H1 (cell line): Measurements from ENCODE around the gene SPAAR. TPM values are rescaled to one million over a fixed set of nuclear protein-coding genes. Genes with fewer than 3 reads are reported as not detected.
"Not testable (repeated sequence)": the region's sequence is repeated elsewhere in the genome, so short reads cannot be mapped to it uniquely, and the experiment has no call there.

Source experiments
- CTCF ChIA-PET: fragments of 300-600 bp; sonication (Branson Sonifier 250); formaldehyde crosslinking; loops from one replicate; lab custom pipeline; 2021; ENCODE audit not compliant: partially characterized antibody; lab: Charles Lee
- POLR2A ChIA-PET: fragments of 300-600 bp; sonication (Branson Sonifier 250); formaldehyde crosslinking; loops from one replicate; lab custom pipeline; 2021; ENCODE audit warnings: inconsistent platforms; ENCODE audit not compliant: partially characterized antibody; lab: Charles Lee
- DNase-seq, 2 experiments: peaks; one replicate each; pipeline versions ENCODE4 v3.0.0 to v3.0.0-alpha.2; 2010 to 2022; ENCODE audit warnings: low spot score in 2 of 2, low read depth in 1 of 2, mixed read lengths in 1 of 2
- FAIRE-seq: peaks from 2 replicates; lab custom pipeline; 2011; peaks lifted over from hg19 to GRCh38; lab: Jason Lieb, UNC
- H2AFZ ChIP-seq: 2 replicates; pipeline ENCODE4 v1.8.1; 2012; ENCODE audit warnings: low read length, inconsistent platforms
- H2AK5ac ChIP-seq: 2 replicates; pipeline ENCODE4 v1.6.1; 2013; ENCODE audit warnings: low read depth, low read length
- H2BK120ac ChIP-seq: replicated peaks from 2 replicates; pipeline ENCODE3; 2013; ENCODE audit warnings: low read depth, low read length, inconsistent platforms
- H2BK12ac ChIP-seq: 2 replicates; pipeline ENCODE4 v1.6.1; 2013; ENCODE audit warnings: low read depth, low read length
- H2BK15ac ChIP-seq: 2 replicates; pipeline ENCODE4 v1.6.1; 2013; ENCODE audit warnings: low read length
- H2BK20ac ChIP-seq: 2 replicates; pipeline ENCODE4 v1.6.1; 2013; ENCODE audit warnings: low read length
- H2BK5ac ChIP-seq: 2 replicates; pipeline ENCODE4 v1.6.1; 2013; ENCODE audit warnings: low read depth, low read length
- H3K14ac ChIP-seq: 2 replicates; pipeline ENCODE4 v1.6.1; 2013; ENCODE audit warnings: inconsistent platforms; ENCODE audit not compliant: insufficient read length
- H3K18ac ChIP-seq: 2 replicates; pipeline ENCODE4 v1.6.1; 2013; ENCODE audit warnings: low read length; ENCODE audit errors: extremely low read depth
- H3K23ac ChIP-seq: 2 replicates; pipeline ENCODE4 v1.6.1; 2013; ENCODE audit warnings: inconsistent platforms; ENCODE audit not compliant: insufficient read length
- H3K23me2 ChIP-seq: 2 replicates; pipeline ENCODE4 v1.6.1; 2013; ENCODE audit warnings: low read depth, low read length
- H3K27ac ChIP-seq: 2 replicates; pipeline ENCODE4 v1.6.1; 2011; ENCODE audit warnings: low read depth, low read length, inconsistent platforms
- H3K27me3 ChIP-seq, 4 experiments: replicated peaks in 1 of 4; 1 replicate in 1 of 4; 2 replicates in 3 of 4; pipeline versions ENCODE4 v1.6.1 to v1.8.1; 2011 to 2013; ENCODE audit warnings: low read length in 3 of 4, mild to moderate bottlenecking in 3 of 4, inconsistent platforms in 2 of 4, mixed read lengths in 2 of 4, moderate library complexity in 1 of 4; ENCODE audit not compliant: control insufficient read depth in 3 of 4, insufficient read depth in 3 of 4; ENCODE audit errors: extremely low read depth in 1 of 4
- H3K36me3 ChIP-seq, 4 experiments: 2 replicates each; pipeline versions ENCODE4 v1.6.1 to v1.8.1; 2011 to 2013; ENCODE audit warnings: mild to moderate bottlenecking in 4 of 4, low read length in 3 of 4, moderate library complexity in 2 of 4, control low read depth in 1 of 4, inconsistent platforms in 1 of 4; ENCODE audit not compliant: insufficient read depth in 4 of 4, control insufficient read depth in 2 of 4
- H3K4ac ChIP-seq: replicated peaks from 2 replicates; pipeline ENCODE3; 2013; ENCODE audit warnings: low read length, low read depth, mixed read lengths, inconsistent platforms; ENCODE audit not compliant: insufficient read length
- H3K4me1 ChIP-seq, 4 experiments: replicated peaks in 1 of 4; 1 replicate in 1 of 4; 2 replicates in 3 of 4; pipeline versions ENCODE4 v1.6.1 to v1.8.1; 2011 to 2013; ENCODE audit warnings: low read length in 3 of 4, inconsistent platforms in 2 of 4, mixed read lengths in 1 of 4; ENCODE audit not compliant: insufficient read depth in 4 of 4, control insufficient read depth in 3 of 4
- H3K4me2 ChIP-seq, 2 experiments: 2 replicates each; pipeline versions ENCODE4 v1.6.1 to v1.8.1; 2011 to 2013; ENCODE audit warnings: low read depth in 2 of 2, low read length in 2 of 2, control low read depth in 1 of 2, inconsistent platforms in 1 of 2, mild to moderate bottlenecking in 1 of 2; ENCODE audit not compliant: insufficient read depth in 1 of 2
- H3K4me3 ChIP-seq, 4 experiments: fragments of 200-600, 300-600 bp in 1 of 4; sonication (generic), shearing (Covaris generic), sonication (Bioruptor Twin) in 1 of 4; 2 replicates each; pipeline versions ENCODE4 v1.5.1 to v1.8.1; 2011 to 2016; ENCODE audit warnings: low read length in 4 of 4, low read depth in 3 of 4, control low read depth in 2 of 4, inconsistent platforms in 2 of 4, mild to moderate bottlenecking in 2 of 4, mixed read lengths in 1 of 4, moderate library complexity in 1 of 4; ENCODE audit not compliant: insufficient read depth in 2 of 4; ENCODE audit errors: extremely low read depth in 1 of 4
- H3K56ac ChIP-seq: replicated peaks from 2 replicates; pipeline ENCODE3; 2013; ENCODE audit warnings: low read depth, mild to moderate bottlenecking, mixed read lengths, low read length, inconsistent platforms; ENCODE audit not compliant: insufficient read length
- H3K79me1 ChIP-seq: 2 replicates; pipeline ENCODE4 v1.6.1; 2013; ENCODE audit warnings: low read depth, low read length, control low read depth
- H3K79me2 ChIP-seq, 2 experiments: 2 replicates each; pipeline versions ENCODE4 v1.6.1 to v1.8.1; 2012 to 2013; ENCODE audit warnings: low read length in 2 of 2, mild to moderate bottlenecking in 2 of 2, inconsistent platforms in 1 of 2; ENCODE audit not compliant: insufficient read depth in 2 of 2, control insufficient read depth in 1 of 2
- H3K9ac ChIP-seq, 4 experiments: replicated peaks in 1 of 4; 1 replicate in 1 of 4; 2 replicates in 3 of 4; pipeline versions ENCODE4 v1.6.1 to v1.8.1; 2011 to 2013; ENCODE audit warnings: low read depth in 3 of 4, low read length in 3 of 4, control low read depth in 2 of 4, mild to moderate bottlenecking in 2 of 4, moderate library complexity in 2 of 4, inconsistent platforms in 1 of 4; ENCODE audit errors: extremely low read depth in 1 of 4
- H3K9me3 ChIP-seq, 2 experiments: 2 replicates each; pipeline versions ENCODE4 v1.6.1 to v1.8.1; 2012 to 2013; ENCODE audit warnings: mild to moderate bottlenecking in 2 of 2, moderate library complexity in 2 of 2, control low read depth in 1 of 2, inconsistent platforms in 1 of 2, low read depth in 1 of 2, low read length in 1 of 2, mixed read lengths in 1 of 2; ENCODE audit not compliant: insufficient read depth in 2 of 2
- H4K20me1 ChIP-seq, 2 experiments: replicated peaks in 1 of 2; 2 replicates each; pipeline versions ENCODE3 to v1.8.1; 2011 to 2013; ENCODE audit warnings: inconsistent platforms in 2 of 2, low read length in 2 of 2, mild to moderate bottlenecking in 1 of 2; ENCODE audit not compliant: insufficient read depth in 2 of 2, control insufficient read depth in 1 of 2
- H4K5ac ChIP-seq: 2 replicates; pipeline ENCODE4 v1.6.1; 2013; ENCODE audit warnings: low read length, low read depth, mixed read lengths, inconsistent platforms; ENCODE audit not compliant: insufficient read length
- H4K8ac ChIP-seq: 2 replicates; pipeline ENCODE4 v1.8.0; 2013; ENCODE audit warnings: mild to moderate bottlenecking, moderate library complexity, low read length, inconsistent platforms; ENCODE audit not compliant: insufficient read depth; ENCODE audit errors: extremely low read depth
- H4K91ac ChIP-seq: replicated peaks from 2 replicates; pipeline ENCODE3; 2013; ENCODE audit warnings: low read length, mixed read lengths, inconsistent platforms; ENCODE audit not compliant: insufficient read length
- EP300 ChIP-seq, 2 experiments: IDR thresholded peaks; 1 replicate in 1 of 2; 2 replicates in 1 of 2; pipeline ENCODE4 v1.6.1; 2011 to 2012; ENCODE audit warnings: low read depth in 2 of 2, low read length in 2 of 2, mild to moderate bottlenecking in 2 of 2, borderline replicate concordance in 1 of 2, inconsistent platforms in 1 of 2, moderate library complexity in 1 of 2
- WGBS, 2 experiments: shearing (Covaris generic) in 1 of 2; methylation state at CpG; one replicate each; pipeline versions ENCODE4 v1.1.6 to v1.1.7; 2013 to 2015; ENCODE audit warnings: low lambda C conversion rate in 2 of 2, mixed read lengths in 2 of 2, inconsistent platforms in 1 of 2, low coverage in 1 of 2, missing lambda C conversion rate in 1 of 2; ENCODE audit not compliant: insufficient replicate concordance in 2 of 2, insufficient coverage in 1 of 2, insufficient read length in 1 of 2; ENCODE audit errors: extremely low coverage in 1 of 2, missing lambda C conversion rate in 1 of 2; 5-methylcytosine and 5-hydroxymethylcytosine counted together
- polyA plus RNA-seq, 7 experiments: library from polyadenylated mRNA; depleted of rRNA in 3 of 7; stranded (reverse) in 5 of 7; unstranded in 2 of 7; fragments of >200 nt in 5 of 7; fragments of 200-250 nt in 2 of 7; gene quantifications; 1 replicate in 5 of 7; 2 replicates in 1 of 7; 4 replicates in 1 of 7; pipeline versions ENCODE4 v1.2.1 to v1.2.3, GENCODE V29; 2011 to 2013; ENCODE audit warnings: missing spikeins in 2 of 7, mixed read lengths in 2 of 7
- total RNA-seq: library from RNA; stranded (reverse); fragmentation: NEBNext Ultra II Directional; extraction: Animal tissue kit (Norgen Biotek cat#: 25700); gene quantifications from 2 replicates; pipeline ENCODE4 v1.2.1, GENCODE V29; 2021

SPAAR gene
- total and polyA plus RNA-seq, 2 of the 8 experiments (the other 6 are each of a cell fraction or from before 2014, with no cell fraction given): 0.27 TPM; not detected in 1

DNA sequence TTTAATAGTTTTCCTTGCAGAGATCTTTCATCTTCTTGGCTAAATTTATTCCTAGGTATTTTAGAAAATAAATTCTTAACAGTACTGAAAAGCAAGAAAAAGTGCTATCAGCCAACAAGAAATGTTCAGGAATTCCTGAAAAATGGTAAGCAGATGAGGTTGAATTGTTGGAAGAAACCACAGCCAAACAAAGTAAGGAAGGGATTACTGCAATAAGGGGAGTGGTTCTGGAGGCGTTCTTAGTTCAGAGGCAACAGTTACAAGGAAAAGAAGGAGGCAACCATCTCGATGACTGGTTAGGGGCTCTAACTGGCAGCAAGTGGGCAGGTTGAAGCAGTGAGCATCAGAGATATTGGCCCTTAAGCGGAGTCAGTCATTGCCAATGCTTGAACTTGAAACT, 26.3 kb upstream of the SPAAR start (continued):
- TF ChIP-seq EP300 (IDR thresholded peaks at IDR 0.05; ENCODE audit: borderline replicate concordance in 1 of 2, low read depth in 2 of 2, low read length in 2 of 2): no peak

DNA sequence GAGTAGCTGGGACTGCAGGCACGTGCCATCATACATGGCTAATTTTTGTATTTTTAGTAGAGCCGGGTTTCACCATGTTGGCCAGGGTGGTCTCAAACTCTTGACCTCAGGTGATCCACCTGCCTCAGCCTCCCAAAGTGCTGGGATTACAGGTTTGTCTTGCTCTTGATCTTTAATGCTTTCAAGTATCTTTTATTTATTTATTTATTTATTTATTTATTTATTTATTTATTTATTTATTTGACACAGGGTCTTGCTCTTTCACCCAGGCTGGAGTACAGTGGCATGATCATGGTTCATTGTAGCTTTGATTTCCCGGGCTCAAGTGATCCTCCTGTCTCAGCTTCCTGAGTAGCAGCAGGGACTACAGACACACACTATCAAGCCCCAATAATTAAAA, 24.4 kb upstream of the SPAAR start:
- H2BK20ac ChIP-seq, H3K9me3 ChIP-seq, H3K18ac ChIP-seq, H3K4me1 ChIP-seq, H3K27me3 ChIP-seq, H3K4me2 ChIP-seq, H3K79me2 ChIP-seq, H4K20me1 ChIP-seq, H2BK120ac ChIP-seq, H4K91ac ChIP-seq, H3K23ac ChIP-seq, H3K9ac ChIP-seq, FAIRE-seq, H4K8ac ChIP-seq, H3K36me3 ChIP-seq, DNase-seq, H2AK5ac ChIP-seq, H3K4ac ChIP-seq, POLR2A ChIA-PET, H3K27ac ChIP-seq, H3K4me3 ChIP-seq, H2AFZ ChIP-seq, H3K56ac ChIP-seq, H2BK15ac ChIP-seq, H3K14ac ChIP-seq, H3K23me2 ChIP-seq, H2BK5ac ChIP-seq, H2BK12ac ChIP-seq, H3K79me1 ChIP-seq, H4K5ac ChIP-seq: not testable (repeated sequence)
- CTCF ChIA-PET: interaction anchor here (0.7 to 1.5 kb wide), 3 partner anchors 21 to 179 kb away, joined by 3 to 4 read pairs (median 3); no protein-coding TSS in a partner anchor
- 85% methylated on average over 3 of the region's 3 CpGs; no CpG with 5 or more reads in 1 of the 2 experiments for WGBS, 2 experiments
